Dendritic cell treated with granulocyte-macrophage colony-stimulating factor and Interleukin-4, amounts not matched to agents 40 ng/mL and 50 ng/mL, for 4 days (primary cell): ENCODE results near the gene DEPDC5.
"Not testable (repeated sequence)": the region's sequence is repeated elsewhere in the genome, so short reads cannot be mapped to it uniquely, and the experiment has no call there.

Experiments used
- H3K27ac Mint-ChIP-seq: one replicate; pipeline ENCODE4 v1.8.0; 2022; ENCODE audit warnings: mild to moderate bottlenecking, mixed read lengths
- H3K27me3 Mint-ChIP-seq: one replicate; pipeline ENCODE4 v1.8.0; 2022; ENCODE audit warnings: mild to moderate bottlenecking, mixed read lengths
- H3K36me3 Mint-ChIP-seq: one replicate; pipeline ENCODE4 v1.8.0; 2022; ENCODE audit warnings: low read depth, mixed read lengths
- H3K4me1 Mint-ChIP-seq: one replicate; pipeline ENCODE4 v1.8.0; 2022; ENCODE audit warnings: low read depth, mixed read lengths
- H3K4me3 Mint-ChIP-seq: one replicate; pipeline ENCODE4 v1.8.0; 2022; ENCODE audit warnings: mild to moderate bottlenecking, moderate library complexity, mixed read lengths
- H3K9me3 Mint-ChIP-seq: one replicate; pipeline ENCODE4 v1.8.0; 2022; ENCODE audit warnings: mixed read lengths
- intact Hi-C: fragments of 100-400 bp; cut with micrococcal nuclease; formaldehyde crosslinking; loops from one replicate; pipeline ENCODE4 v1.15.0; 2022

DEPDC5 gene

DNA sequence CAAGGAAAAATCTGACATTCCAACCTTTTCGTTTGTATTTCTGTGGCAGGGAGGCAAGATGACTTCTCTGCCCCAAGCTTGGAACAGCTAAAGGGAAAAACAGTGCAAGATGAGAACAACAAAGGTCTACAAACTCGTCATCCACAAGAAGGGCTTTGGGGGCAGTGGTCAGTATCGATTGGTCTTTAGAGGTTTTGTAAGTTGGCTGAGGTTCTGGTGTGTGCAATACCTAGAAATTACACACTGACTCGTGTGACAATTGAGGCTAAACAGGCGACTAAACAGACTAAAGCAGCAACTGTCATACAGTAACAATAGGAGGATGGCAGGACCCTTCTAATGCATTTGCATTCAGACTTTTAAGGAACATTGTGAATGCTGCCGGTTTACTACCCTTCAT lies 994 bp downstream of the DEPDC5 start:
- intact Hi-C loops = loop anchor here (5.0 kb wide), 1 partner anchor 93 kb away; the partner anchor contains the start of gene PISD
- peak overlapping the region; percentile 85 for H3K4me3 Mint-ChIP-seq
- H3K4me1 Mint-ChIP-seq = peaks cover 43% of the 10 kb centered on the region
- H3K27ac Mint-ChIP-seq = peak overlapping the region; percentile 97
- peaks cover 41% of the 10 kb centered on the region for H3K36me3 Mint-ChIP-seq
- no peaks in the 10 kb centered on the region for H3K27me3 Mint-ChIP-seq
- no peaks in the 10 kb centered on the region for H3K9me3 Mint-ChIP-seq

- Mint-ChIP-seq H3K4me3 (no peak overlapping the region), H3K36me3 (peaks cover 61% of the 10 kb centered on the region), H3K4me1 (peaks cover 31% of the 10 kb centered on the region), H3K27me3 (no peaks in the 10 kb centered on the region), H3K27ac (no peak overlapping the region), H3K9me3 (no peaks in the 10 kb centered on the region)
- intact Hi-C loops = no loop called here
Observed at GRCh38 chr22:31757265-31757664, 3.4 kb downstream of the DEPDC5 start.

DNA sequence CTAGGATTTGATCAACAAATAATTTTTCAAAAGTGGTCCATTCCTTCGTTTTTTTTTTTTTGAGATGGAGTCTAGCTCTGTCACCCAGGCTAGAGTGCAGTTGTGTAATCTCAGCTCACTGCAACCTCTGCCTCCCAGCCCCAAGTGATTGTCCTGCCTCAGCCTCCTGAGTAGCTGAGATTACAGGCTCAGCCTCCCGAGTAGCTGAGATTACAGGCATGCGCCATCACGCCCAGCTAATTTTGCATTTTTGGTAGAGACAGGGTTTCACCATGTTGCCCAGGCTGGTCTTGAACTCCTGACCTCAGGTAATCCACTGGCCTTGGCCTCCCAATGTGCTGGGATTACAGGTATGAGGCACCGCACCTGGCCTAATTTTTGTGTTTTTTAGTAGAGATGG lies 5.0 kb downstream of the DEPDC5 start:
- H3K4me3 Mint-ChIP-seq, H3K9me3 Mint-ChIP-seq, H3K27ac Mint-ChIP-seq, H3K27me3 Mint-ChIP-seq, intact Hi-C loops: not testable (repeated sequence)
- H3K36me3 Mint-ChIP-seq = peaks cover 67% of the 10 kb centered on the region
- peaks cover 16% of the 10 kb centered on the region for H3K4me1 Mint-ChIP-seq

GRCh38 chr22:31764785-31765184 lies 11.0 kb downstream of the DEPDC5 start:
- H3K4me3 Mint-ChIP-seq = no peak overlapping the region
- intact Hi-C loops = no loop called here
- H3K9me3 Mint-ChIP-seq = no peaks in the 10 kb centered on the region
- H3K4me1 Mint-ChIP-seq = no peaks in the 10 kb centered on the region
- H3K36me3 Mint-ChIP-seq = peaks cover 94% of the 10 kb centered on the region
- H3K27me3 Mint-ChIP-seq = no peaks in the 10 kb centered on the region
- no peak overlapping the region for H3K27ac Mint-ChIP-seq

DNA sequence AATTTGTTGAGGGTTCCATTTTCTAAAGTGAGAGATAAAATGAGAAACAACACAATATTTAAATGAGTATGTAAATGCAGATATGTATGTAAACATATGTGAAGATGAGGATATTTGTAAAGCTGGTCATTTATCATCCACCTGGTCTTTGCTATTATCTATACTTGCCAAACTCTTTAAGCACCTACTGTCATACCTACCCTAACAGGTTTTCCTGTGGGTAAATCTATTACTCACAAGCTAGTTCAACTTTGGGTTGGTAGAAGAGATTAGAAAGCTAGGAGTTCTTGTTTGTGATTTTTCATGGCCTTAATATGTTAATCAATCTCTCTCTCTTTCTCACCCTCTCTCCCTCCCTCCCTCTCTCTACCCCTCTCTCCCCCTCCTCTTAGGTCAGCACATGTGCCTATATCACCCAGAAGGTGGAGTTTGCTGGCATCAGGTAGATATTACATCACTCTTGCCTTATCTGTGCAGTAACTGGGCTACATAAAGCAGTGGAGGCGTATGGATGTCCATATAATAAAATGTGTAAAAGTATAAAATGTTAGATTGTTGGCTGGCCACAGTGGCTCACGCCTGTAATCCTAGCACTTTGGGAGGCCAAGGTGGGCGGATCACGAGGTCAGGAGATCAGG lies 14.7 kb downstream of the DEPDC5 start:
- intact Hi-C loops = no loop called here
- no peaks in the 10 kb centered on the region for H3K27me3 Mint-ChIP-seq
- no peaks in the 10 kb centered on the region for H3K4me1 Mint-ChIP-seq
- H3K9me3 Mint-ChIP-seq = no peaks in the 10 kb centered on the region
- H3K4me3 Mint-ChIP-seq = no peak overlapping the region
- peaks cover 99% of the 10 kb centered on the region for H3K36me3 Mint-ChIP-seq
- H3K27ac Mint-ChIP-seq = no peak overlapping the region

DNA sequence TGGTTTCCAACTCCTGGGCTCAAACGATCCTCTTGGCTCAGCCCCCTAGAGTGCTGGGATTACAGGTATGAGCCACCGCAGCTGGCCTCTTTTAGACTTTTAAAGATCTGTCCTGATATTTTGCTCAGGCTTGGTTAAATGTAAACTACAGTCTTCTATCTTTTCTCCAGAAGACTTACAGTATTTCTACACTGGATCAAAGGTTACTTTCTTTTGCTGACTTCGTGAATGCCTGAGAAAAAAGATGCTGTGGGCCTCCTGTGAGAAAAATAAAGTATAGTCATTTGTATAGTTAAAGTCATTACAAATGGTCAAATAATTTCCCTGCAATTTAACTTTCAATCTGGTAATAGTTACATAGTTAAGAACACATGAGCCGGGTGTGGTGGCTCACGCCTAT lies 19.6 kb downstream of the DEPDC5 start:
- no peaks in the 10 kb centered on the region for H3K4me1 Mint-ChIP-seq
- H3K27me3 Mint-ChIP-seq = no peaks in the 10 kb centered on the region
- H3K9me3 Mint-ChIP-seq = no peaks in the 10 kb centered on the region
- H3K36me3 Mint-ChIP-seq = peaks cover 98% of the 10 kb centered on the region
- no peak overlapping the region for H3K4me3 Mint-ChIP-seq
- intact Hi-C loops = no loop called here
- peak overlapping the region; percentile 45 for H3K27ac Mint-ChIP-seq

DNA sequence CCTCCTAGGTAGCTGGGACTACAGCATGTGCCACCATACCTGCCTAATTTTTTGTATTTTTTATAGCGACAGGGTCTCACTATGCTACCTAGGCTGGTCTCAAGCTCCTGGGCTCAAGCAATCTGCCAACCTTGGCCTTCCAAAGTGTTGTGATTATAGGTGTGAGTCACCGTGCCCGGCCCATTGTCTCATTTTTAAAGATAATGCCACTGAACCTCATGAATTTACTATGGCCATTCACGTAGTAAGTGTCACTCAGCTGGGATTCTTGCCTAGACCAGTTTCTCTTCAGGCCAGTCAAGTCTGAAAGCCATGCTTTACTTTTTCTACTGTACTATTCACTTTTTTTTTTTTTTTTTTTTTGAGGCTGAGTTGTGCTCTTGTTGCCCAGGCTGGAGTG lies 22.4 kb downstream of the DEPDC5 start:
- no peaks in the 10 kb centered on the region for H3K27me3 Mint-ChIP-seq
- H3K4me3 Mint-ChIP-seq = no peak overlapping the region
- intact Hi-C loops = no loop called here
- no peaks in the 10 kb centered on the region for H3K4me1 Mint-ChIP-seq
- H3K9me3 Mint-ChIP-seq = no peaks in the 10 kb centered on the region
- no peak overlapping the region for H3K27ac Mint-ChIP-seq
- peaks cover 95% of the 10 kb centered on the region for H3K36me3 Mint-ChIP-seq

- Mint-ChIP-seq H3K36me3 (peaks cover 28% of the 10 kb centered on the region), H3K27me3 (no peaks in the 10 kb centered on the region), H3K9me3 (no peaks in the 10 kb centered on the region), H3K4me3 (no peak overlapping the region), H3K27ac (peak overlapping the region; percentile 84), H3K4me1 (peaks cover 35% of the 10 kb centered on the region)
- intact Hi-C loops = no loop called here
Observed at GRCh38 chr22:31789803-31790202, 36.0 kb downstream of the DEPDC5 start.

DNA sequence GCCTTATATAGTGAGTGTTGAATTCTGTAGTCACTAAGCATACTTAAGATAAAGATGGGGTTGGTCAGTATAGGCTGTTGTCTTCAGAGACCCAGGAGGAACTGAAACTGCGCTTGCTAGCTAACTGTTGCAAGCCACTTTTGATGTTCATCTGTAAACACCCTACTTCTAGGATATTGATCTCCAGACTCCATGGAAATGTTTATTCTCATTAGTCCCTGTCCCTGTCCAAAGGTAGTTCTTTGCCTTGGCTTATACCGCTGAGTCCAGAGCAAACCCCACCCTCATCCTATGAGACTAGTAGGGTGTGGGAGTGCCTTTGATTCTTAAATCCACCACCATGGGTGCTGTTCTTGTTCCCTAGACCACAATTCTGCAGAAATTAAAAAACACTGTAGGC lies 36.4 kb downstream of the DEPDC5 start:
- peaks cover 26% of the 10 kb centered on the region for H3K36me3 Mint-ChIP-seq
- no peak overlapping the region for H3K4me3 Mint-ChIP-seq
- H3K27ac Mint-ChIP-seq = peak overlapping the region; percentile 84
- intact Hi-C loops = no loop called here
- no peaks in the 10 kb centered on the region for H3K9me3 Mint-ChIP-seq
- H3K27me3 Mint-ChIP-seq = no peaks in the 10 kb centered on the region
- peaks cover 31% of the 10 kb centered on the region for H3K4me1 Mint-ChIP-seq

DNA sequence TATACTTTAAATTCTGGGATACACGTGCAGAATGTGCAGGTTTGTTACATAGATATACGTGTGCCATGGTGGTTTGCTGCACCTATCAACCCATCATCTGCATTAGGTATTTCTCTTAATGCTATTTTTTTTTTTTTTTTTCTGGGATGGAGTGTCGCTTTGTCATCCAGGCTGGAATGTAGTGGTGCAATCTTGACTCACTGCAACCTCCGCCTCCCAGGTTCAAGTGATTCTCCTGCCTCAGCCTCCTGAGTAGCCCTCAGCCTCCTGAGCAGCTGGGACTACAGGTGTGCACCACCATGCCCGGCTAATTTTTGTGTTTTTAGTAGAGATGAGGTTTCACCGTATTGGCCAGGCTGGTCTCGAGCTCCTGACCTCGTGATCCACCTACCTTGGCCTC lies 45.5 kb downstream of the DEPDC5 start:
- peaks cover 88% of the 10 kb centered on the region for H3K36me3 Mint-ChIP-seq
- H3K9me3 Mint-ChIP-seq, H3K27me3 Mint-ChIP-seq, intact Hi-C loops, H3K27ac Mint-ChIP-seq, H3K4me1 Mint-ChIP-seq, H3K4me3 Mint-ChIP-seq: not testable (repeated sequence)

- Mint-ChIP-seq H3K4me3 (no peak overlapping the region), H3K4me1 (peaks cover 7% of the 10 kb centered on the region), H3K36me3 (peaks cover 96% of the 10 kb centered on the region), H3K27me3 (no peaks in the 10 kb centered on the region), H3K9me3 (no peaks in the 10 kb centered on the region), H3K27ac (no peak overlapping the region)
- intact Hi-C loops = no loop called here
Observed at GRCh38 chr22:31800065-31800464, 46.2 kb downstream of the DEPDC5 start.

DNA sequence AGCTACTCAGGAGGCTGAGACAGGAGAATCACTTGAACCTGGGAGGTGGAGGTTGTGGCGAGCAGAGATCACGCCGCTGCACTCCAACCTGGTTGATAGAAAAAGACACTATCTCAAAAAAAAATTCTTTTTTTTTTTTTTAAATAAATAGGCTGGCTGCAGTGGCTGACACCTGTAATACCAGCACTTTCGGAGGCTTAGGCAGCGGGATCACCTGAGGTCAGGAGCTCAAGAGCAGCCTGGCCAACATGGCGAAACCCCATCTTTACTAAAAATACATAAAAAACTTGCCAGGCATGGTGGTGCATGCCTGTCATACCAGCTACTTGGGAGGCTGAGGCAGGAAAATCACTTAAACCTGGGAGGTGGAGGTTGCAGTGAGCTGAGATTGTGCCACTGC lies 47.0 kb downstream of the DEPDC5 start:
- H3K27me3 Mint-ChIP-seq, H3K4me1 Mint-ChIP-seq, intact Hi-C loops, H3K4me3 Mint-ChIP-seq, H3K9me3 Mint-ChIP-seq, H3K27ac Mint-ChIP-seq: not testable (repeated sequence)
- peaks cover 96% of the 10 kb centered on the region for H3K36me3 Mint-ChIP-seq

DNA sequence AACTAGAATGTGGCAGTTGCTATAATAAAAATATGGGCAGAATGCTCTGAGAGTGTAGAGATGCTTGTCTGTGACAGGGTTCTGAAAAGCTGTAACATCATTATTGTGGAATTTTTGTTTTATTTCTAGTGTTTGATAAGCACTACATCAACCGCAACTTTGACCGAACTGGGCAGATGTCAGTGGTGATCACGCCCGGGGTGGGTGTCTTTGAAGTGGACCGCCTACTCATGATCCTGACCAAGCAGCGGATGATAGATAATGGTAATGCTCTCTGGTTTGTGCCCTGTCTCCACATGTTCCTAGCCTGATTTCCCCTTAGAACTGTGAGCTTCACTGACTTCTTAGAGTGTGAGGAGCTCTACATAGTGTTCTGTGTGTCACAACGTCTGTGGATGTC lies 48.8 kb downstream of the DEPDC5 start:
- Mint-ChIP-seq H3K27me3 (no peaks in the 10 kb centered on the region), H3K9me3 (no peaks in the 10 kb centered on the region), H3K4me3 (no peak overlapping the region), H3K36me3 (peaks cover 98% of the 10 kb centered on the region), H3K27ac (no peak overlapping the region), H3K4me1 (no peaks in the 10 kb centered on the region)
- intact Hi-C loops = no loop called here

DNA sequence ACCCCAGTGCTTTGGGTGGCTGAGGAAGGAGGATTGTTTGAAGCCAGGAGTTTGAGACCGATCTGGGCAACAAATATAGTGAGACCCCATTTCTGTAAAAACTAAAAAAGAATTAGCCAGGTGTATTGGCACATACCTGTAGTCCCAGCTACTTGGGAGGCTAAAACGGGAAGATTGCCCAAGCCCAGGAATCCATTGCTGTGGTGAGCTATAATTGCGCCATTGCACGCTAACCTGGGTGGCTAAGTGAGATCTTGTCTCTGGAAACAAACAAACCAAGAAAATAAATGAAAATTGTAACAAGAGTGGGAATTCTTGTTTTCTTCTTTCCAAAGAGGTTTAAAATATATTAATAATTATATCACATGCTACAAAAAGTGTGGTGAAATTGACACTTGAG lies 52.9 kb downstream of the DEPDC5 start:
- H3K4me3 Mint-ChIP-seq = no peak overlapping the region
- no peaks in the 10 kb centered on the region for H3K27me3 Mint-ChIP-seq
- intact Hi-C loops = no loop called here
- no peaks in the 10 kb centered on the region for H3K4me1 Mint-ChIP-seq
- no peaks in the 10 kb centered on the region for H3K9me3 Mint-ChIP-seq
- peaks cover 100% of the 10 kb centered on the region for H3K36me3 Mint-ChIP-seq
- H3K27ac Mint-ChIP-seq = no peak overlapping the region

GRCh38 chr22:31812977-31813605 lies 59.3 kb downstream of the DEPDC5 start:
- intact Hi-C loops = no loop called here
- Mint-ChIP-seq H3K27ac (no peak overlapping the region), H3K4me1 (no peaks in the 10 kb centered on the region), H3K9me3 (no peaks in the 10 kb centered on the region), H3K36me3 (peaks cover 100% of the 10 kb centered on the region), H3K4me3 (no peak overlapping the region), H3K27me3 (no peaks in the 10 kb centered on the region)
